8988T (cell line): ENCODE data around the gene GALNT2.

Experiments
- DNase-seq: peaks from one replicate; pipeline ENCODE4 v3.0.0; 2011

GALNT2 gene

GRCh38 chr1:230248016-230248888 is 181.2 kb downstream of the GALNT2 start:
- DNase-seq: no peak

DNA sequence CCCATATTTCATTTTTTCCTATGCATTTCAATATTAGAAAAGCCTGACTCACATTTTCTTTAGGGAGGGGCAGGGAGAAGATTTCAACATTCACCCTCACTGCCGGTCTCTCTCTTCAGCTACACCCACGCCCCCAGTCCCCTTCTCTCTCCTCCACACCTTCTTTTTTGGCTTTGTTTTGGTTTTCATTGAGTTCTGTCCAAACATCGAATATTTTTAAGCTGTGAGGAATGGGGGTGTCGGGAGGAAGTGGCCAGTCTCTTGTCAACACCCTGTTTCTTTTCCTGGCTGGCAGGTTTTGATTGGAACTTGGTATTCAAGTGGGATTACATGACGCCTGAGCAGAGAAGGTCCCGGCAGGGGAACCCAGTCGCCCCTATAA is 181.8 kb downstream of the GALNT2 start:
- DNase-seq: no peak

DNA sequence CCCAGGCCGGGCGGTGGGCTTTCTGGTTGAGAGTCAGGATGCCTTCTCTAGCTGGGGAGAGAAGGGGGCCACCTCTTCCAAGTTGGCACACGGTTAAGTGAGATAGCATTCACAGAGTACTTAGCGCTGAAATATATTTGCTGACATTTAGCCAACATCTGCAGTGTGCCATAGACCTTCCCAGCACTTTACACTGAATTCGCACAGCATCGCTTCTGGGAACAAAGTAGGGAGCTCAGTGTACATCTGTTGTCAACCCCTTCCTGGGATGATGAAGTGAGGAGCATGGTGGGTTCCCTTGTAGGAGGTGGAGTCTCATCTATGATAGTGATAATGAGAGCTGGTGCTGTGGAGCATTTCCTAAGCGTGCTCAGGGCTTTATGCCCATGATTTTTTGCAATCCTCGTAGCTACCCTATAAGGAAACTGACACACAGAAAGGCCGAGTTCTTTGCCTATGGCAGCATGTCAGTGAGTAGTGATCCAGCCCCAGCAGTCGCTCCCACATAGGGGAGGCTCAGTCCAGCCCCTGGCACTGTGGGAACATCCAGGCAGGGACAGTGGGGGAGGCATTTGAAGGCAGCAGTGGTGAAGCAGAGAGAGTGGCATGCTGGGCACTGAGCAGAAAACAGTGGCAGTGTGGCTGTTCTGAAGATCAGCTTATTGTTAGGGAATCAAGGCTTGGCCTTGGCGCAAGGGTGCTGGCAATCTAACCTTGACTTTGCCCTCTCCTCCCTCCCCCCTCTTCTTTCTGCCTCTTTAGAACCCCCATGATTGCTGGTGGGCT is 182.8 kb downstream of the GALNT2 start:
- no peak for DNase-seq

DNA sequence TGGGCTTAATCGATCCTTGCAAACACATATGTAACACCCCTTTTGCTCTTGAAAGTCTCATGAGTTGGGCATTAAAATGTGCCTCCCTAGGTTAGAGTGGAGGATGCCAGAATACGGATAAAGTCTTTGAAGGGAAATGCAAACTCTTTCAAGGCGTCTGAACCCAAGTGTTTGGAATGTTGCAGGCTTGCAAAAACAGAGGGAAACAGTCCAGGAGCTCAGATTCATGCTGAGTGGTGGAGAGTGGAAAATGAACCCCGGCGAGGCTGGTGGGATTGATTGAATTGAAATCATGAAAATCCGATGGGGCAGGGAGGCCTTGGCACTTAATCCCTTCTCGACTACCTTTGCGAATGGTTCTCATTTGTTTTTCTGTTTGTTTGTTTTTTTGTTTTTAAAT is 183.6 kb downstream of the GALNT2 start:
- DNase-seq: no peak

DNA sequence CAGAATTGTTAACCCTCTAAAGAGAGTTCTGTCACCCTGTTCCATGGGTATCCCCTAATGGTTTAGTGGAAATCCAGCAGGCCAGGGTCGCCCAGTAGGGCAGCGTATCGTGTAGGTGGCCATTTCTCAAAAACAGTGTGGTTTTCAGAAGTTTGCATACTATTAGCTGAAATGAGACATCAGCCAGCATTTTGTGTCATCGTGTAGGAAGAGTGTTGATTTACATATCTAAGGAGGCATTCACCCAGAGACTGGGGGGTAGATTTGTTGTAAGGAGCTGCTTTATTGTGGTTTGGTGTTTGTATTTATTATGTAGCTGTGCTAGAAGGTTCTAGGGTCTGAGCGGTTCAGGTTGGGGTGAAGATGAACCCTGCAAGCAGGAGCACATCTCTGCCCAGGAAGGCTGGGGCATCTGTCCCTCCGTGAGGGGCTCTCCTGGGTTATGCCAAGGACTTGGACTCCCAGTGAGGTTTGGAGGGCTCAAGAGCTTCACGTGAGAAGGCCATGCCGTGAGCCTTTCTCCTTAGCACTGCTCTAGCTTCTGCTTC is 184.7 kb downstream of the GALNT2 start:
- no peak for DNase-seq

GRCh38 chr1:230253150-230253549 is 186.1 kb downstream of the GALNT2 start:
- DNase-seq: no peak

DNA sequence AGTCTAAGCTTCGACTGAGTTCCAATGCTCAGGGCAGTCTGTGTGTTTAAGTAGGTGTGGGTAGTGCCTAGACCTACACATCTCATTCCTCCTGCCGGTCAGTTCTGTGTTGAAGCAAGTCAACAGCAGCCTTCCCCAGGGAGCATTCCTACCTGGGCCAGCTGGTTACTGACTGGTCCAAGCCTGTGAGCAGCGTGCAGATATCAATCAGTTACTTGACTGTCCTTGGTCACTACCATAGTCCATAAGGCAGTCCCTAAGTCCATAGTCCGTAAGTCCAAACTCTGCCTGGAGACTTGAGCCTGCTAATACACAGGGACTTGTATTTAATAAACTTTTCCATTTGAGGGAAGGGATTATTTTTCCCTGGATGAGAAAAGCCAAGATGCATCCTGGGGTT is 187.2 kb downstream of the GALNT2 start:
- DNase-seq: no peak

- no peak for DNase-seq
These were observed 188.1 kb downstream of the GALNT2 start for GRCh38 chr1:230255116-230255515.

GRCh38 chr1:230255991-230256390 is 189.0 kb downstream of the GALNT2 start:
- no peak for DNase-seq

DNA sequence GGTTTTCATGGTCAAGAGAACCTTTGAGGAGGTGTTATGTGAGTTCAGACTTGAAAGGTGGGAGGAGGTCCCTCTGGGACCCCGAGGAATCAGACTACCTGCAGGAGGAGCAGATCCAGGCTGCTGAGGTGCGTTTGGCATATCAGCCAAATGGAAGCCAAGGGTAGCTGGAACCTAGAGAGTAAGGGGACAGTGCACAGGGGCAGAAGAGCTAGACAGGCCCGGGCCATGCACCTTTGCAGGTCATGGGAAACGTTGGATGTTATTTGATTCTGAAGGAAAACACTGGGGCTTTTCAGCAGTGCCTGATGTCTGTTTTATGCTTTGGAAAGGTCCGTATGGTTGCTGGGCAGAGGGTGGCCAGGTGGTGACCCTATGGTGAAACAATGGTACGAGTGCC is 189.9 kb downstream of the GALNT2 start:
- no peak for DNase-seq

DNA sequence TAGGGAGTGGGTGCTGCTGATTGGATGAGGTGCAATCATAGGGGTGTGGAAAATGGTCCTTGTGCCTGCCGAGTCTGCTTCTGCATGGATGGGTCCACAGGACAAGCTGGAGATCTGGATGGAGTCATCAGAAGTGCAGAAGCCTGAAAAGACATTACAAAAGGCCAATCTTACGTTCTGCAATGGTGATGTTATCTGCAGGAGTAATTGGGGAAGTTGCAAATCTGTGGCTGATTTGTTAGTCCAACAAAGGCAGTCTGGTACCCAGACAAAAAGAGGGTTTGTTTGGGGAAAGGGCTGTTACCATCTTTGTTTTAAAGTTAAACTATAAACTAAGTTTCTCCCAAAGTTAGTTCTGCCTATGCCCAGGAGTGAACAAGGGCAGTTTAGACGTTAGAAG is 192.6 kb downstream of the GALNT2 start:
- no peak for DNase-seq

- DNase-seq: no peak
These were observed 193.8 kb downstream of the GALNT2 start for GRCh38 chr1:230260831-230261230.

GRCh38 chr1:230261928-230262650 is 195.1 kb downstream of the GALNT2 start:
- no peak for DNase-seq

- DNase-seq: no peak
These were observed 196.0 kb downstream of the GALNT2 start for GRCh38 chr1:230262867-230263567.

DNA sequence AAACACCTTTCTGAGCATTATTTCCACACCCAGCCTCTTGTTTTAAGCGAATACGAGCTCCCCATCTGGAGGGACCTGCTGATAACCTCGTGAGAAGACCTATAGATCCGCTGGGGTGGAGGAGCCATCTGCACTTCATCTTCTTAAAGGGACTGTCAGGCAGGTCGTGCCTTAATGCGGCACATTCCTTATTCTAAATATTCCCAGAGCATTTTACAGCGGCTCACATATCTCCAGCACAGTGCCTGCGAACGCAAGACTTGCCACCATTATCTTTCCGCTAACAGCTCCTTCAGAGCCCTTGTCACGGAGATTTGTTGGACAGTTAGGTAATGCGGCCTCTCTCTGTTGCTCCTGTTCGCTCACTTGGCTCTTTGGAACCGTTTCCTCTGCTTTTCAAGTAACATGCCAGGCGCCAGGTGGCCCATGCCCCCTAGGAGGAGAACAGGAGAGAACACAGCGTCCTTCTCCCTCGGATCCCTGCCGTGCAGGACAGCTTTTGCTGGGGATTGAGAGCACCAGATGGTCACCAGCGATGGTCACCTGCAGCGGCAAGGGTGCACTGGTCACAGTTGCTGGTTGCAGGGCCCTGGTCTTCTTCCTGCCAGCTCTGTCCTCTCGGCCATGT is 196.6 kb downstream of the GALNT2 start:
- no peak for DNase-seq

DNA sequence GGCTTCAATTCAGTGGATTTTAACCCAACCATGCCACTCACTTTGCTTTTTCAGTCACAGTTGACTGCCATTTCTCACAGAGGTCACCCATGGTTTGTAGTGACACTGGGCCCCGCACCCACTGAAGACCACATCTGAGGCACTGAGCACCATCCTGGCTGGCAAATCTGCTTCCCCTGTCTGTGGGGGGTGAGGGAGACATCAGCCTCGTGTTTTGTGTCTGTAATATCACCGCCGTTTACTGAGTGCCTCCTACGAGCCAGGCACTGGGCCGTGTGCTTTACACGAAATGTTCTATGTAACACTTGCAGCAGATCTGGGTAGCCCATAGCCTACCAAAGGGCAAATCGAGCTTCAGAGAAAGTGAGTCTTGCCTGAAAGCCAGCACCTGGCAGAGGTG is 197.3 kb downstream of the GALNT2 start:
- no peak for DNase-seq

DNA sequence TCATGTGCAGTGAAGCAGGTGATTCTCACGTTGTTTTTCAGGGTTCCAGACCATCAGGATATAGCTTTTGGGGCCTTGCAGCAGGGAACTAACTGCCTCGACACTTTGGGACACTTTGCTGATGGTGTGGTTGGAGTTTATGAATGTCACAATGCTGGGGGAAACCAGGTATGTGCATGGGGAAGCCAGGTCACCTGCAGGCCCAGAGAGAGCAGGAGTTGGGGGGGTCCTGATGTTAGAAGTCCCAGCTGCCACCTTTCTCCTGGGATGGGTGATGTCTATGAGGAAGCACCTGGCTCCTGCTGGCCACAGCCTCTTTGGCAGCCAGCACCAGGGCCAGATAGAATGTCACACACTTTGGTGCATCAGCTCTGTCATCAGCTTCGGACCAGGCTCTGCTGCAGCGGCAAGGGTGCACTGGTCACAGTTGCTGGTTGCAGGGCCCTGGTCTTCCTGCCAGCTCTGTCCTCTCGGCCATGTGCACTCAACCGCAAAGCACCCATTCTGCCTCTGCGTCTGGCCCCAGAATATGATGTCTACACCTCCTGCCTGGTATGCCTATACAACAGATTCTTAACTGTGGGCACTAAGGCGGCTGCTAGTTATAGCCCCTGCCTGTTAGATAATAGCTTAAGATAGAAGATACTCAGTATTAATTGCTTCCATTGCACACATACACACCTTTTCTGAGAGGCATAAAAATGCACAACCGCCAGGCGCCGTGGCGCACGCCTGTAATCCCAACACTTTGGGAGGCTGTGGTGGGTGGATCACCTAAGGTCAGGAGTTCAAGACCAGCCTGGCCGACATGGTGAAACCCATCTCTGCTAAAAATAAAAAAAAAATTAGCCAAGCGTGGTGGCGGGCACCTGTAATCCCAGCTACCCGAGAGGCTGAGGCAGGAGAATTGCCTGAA is 198.4 kb downstream of the GALNT2 start:
- DNase-seq: no peak

DNA sequence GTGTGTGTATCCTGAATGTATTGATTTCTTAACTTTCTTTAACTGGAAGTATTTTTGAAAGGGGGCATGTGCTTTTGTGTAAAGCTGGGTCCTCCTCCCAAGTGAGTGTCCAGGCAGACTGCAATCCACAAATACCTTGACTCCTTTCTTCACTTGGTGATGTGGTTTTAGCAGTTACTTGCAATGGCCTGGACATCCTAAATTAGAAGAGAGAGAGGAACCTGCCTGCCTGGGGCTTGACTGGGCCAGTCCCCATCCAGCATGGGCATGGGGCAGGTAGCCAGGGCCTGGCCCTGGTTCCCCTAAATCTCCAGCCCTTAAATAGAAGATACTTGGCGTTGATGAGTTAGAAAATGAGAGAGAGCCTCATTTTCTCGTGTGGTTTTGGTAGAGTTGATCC is 199.4 kb downstream of the GALNT2 start:
- no peak for DNase-seq

DNA sequence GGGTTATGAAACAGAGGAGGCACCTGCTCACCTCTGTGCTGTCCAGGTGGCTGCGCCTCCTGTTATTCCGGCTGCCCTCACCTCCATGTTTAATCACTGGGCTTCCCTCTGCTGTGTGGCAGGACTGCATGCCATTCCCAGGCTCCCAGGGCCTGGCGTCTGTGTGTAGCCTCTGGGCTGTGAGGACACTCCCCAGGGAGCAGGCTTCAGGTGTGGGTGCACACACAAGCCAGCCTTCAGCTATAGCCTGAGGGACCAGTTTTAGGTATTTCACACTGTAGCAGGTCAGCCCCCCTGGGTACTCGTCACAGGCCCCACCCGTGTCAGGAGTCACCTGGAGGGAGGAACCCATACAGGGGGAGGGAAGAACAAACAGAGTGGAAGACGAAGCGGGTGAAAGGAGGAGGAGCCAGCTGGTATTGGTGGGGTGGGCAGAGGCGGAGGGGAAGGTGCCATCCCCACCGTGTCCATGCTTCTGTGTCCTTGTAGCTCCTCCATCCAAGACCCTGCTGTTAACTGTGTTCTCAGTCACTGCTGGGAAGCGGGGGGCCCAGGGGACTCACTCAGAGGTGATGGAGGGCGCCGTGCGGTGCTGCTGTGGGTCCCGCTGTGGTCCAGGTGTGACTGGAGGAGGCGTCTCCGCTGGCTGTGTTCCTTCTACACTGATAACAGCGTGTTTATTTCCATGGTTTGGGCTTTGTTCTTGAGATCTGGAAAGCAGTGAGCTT is 200.5 kb downstream of the GALNT2 start:
- DNase-seq: no peak
